ENCODE measurements around the gene SLC2A10.

The SLC2A10 gene

GRCh38 chr20:46705378-46705729 is 4.1 kb upstream of the SLC2A10 start:
- Histone ChIP-seq H3K27me3 (ENCODE audit: low read length) (no peaks in the 10 kb centered on the region), H3K27ac (ENCODE audit: low read depth, low read length) (no peak overlapping the region), H3K9ac (ENCODE audit: low read length) (no peak overlapping the region), H3K79me2 (ENCODE audit: insufficient read depth, low read length) (no peaks in the 10 kb centered on the region), H4K20me1 (ENCODE audit: low read depth, low read length) (no peaks in the 10 kb centered on the region), H3K4me3 (ENCODE audit: insufficient read depth, low read length, poor library complexity, severe bottlenecking) (no peak overlapping the region), H3K4me2 (ENCODE audit: low read depth, low read length, poor library complexity, severe bottlenecking) (no peak overlapping the region), H3K9me3 (ENCODE audit: insufficient read depth, low read length) (0 out of 2 replicates have a peak, but pooled peaks cover 10% of the 10 kb centered on the region), H3K9me2 (replicated peaks; ENCODE audit: insufficient read depth, low read length) (no peaks in the 10 kb centered on the region), H3F3A (ENCODE audit: insufficient read depth) (no peaks in the 10 kb centered on the region), H2AFZ (ENCODE audit: low read depth, low read length, severe bottlenecking) (no peak overlapping the region), H3K36me3 (ENCODE audit: low read length) (no peaks in the 10 kb centered on the region)
- TF ChIP-seq CTCF (IDR thresholded peaks at IDR 0.05; ENCODE audit: insufficient read depth, low read length, poor library complexity, severe bottlenecking) (no peak), EZH2phosphoT487 (conservative IDR thresholded peaks at IDR 0.05; ENCODE audit: low read length) (no peak)

- Histone ChIP-seq H3K79me2 (ENCODE audit: insufficient read depth, low read length) (no peaks in the 10 kb centered on the region), H3K27ac (ENCODE audit: low read depth, low read length) (no peak overlapping the region), H2AFZ (ENCODE audit: low read depth, low read length, severe bottlenecking) (no peak overlapping the region), H3K9me2 (replicated peaks; ENCODE audit: insufficient read depth, low read length) (no peaks in the 10 kb centered on the region), H3K36me3 (ENCODE audit: low read length) (no peaks in the 10 kb centered on the region), H3F3A (ENCODE audit: insufficient read depth) (no peaks in the 10 kb centered on the region), H3K27me3 (ENCODE audit: low read length) (no peaks in the 10 kb centered on the region), H3K9me3 (ENCODE audit: insufficient read depth, low read length) (0 out of 2 replicates have a peak, but pooled peaks cover 10% of the 10 kb centered on the region), H4K20me1 (ENCODE audit: low read depth, low read length) (no peaks in the 10 kb centered on the region), H3K4me2 (ENCODE audit: low read depth, low read length, poor library complexity, severe bottlenecking) (no peak overlapping the region), H3K4me3 (ENCODE audit: insufficient read depth, low read length, poor library complexity, severe bottlenecking) (no peak overlapping the region), H3K9ac (ENCODE audit: low read length) (no peak overlapping the region)
- TF ChIP-seq EZH2phosphoT487 (conservative IDR thresholded peaks at IDR 0.05; ENCODE audit: low read length) (no peak), CTCF (IDR thresholded peaks at IDR 0.05; ENCODE audit: insufficient read depth, low read length, poor library complexity, severe bottlenecking) (no peak)
These were observed 3.2 kb upstream of the SLC2A10 start for GRCh38 chr20:46706242-46706641.

GRCh38 chr20:46708172-46708860 is 1.1 kb upstream of the SLC2A10 start:
- Histone ChIP-seq H2AFZ (ENCODE audit: low read depth, low read length, severe bottlenecking) (no peak overlapping the region), H4K20me1 (ENCODE audit: low read depth, low read length) (no peaks in the 10 kb centered on the region), H3K4me2 (ENCODE audit: low read depth, low read length, poor library complexity, severe bottlenecking) (no peak overlapping the region), H3K4me3 (ENCODE audit: insufficient read depth, low read length, poor library complexity, severe bottlenecking) (no peak overlapping the region), H3K27me3 (ENCODE audit: low read length) (no peaks in the 10 kb centered on the region), H3F3A (ENCODE audit: insufficient read depth) (no peaks in the 10 kb centered on the region), H3K79me2 (ENCODE audit: insufficient read depth, low read length) (no peaks in the 10 kb centered on the region), H3K27ac (ENCODE audit: low read depth, low read length) (no peak overlapping the region), H3K9me2 (replicated peaks; ENCODE audit: insufficient read depth, low read length) (no peaks in the 10 kb centered on the region), H3K9ac (ENCODE audit: low read length) (no peak overlapping the region), H3K9me3 (ENCODE audit: insufficient read depth, low read length) (0 out of 2 replicates have a peak, but pooled peaks cover 10% of the 10 kb centered on the region), H3K36me3 (ENCODE audit: low read length) (no peaks in the 10 kb centered on the region)
- TF ChIP-seq EZH2phosphoT487 (conservative IDR thresholded peaks at IDR 0.05; ENCODE audit: low read length): no peak
- no peak for TF ChIP-seq CTCF (IDR thresholded peaks at IDR 0.05; ENCODE audit: insufficient read depth, low read length, poor library complexity, severe bottlenecking)
